RPMI7951 (cell line): ENCODE results near the gene ZNF280B. TPM values are rescaled to one million over a fixed set of nuclear protein-coding genes. Genes with fewer than 3 reads are reported as not detected.
"Not testable (repeated sequence)": the region's sequence is repeated elsewhere in the genome, so short reads cannot be mapped to it uniquely, and the experiment has no call there.

ENCODE experiments used
- DNase-seq: peaks from one replicate; pipeline ENCODE4 v3.0.0-alpha.2; 2012; ENCODE audit warnings: low read depth
- total RNA-seq: library from RNA; depleted of rRNA; stranded (reverse); fragments of >200 nt; shearing (Covaris generic); gene quantifications from 2 replicates; pipeline ENCODE4 v1.2.3, GENCODE V29; 2014

The ZNF280B gene
- total RNA-seq, 1 experiment from 2014 or later = 0.96 TPM

DNA sequence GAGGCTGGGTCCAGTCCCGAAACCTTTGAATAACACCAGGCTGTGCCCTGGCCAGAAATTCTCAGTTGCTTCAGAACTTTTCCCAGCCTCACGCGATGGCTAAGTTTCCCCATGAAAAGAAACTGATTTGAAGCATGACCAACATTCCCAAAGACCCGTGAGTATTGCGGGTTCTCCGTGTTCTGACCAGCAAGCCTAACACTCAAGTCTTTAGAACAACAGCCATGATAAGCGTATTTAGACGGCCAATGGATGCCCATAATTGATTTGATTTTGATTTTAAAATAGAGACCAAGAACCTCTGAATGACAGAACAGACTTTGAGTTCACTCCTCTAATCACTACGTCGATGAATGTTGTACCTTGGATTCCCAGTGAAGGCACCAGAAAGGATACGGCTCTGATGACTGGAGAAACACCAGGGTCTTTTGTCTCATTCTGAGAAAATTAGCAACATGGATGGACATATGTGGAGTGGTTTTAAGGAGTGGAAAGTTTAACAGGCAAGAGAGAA is 43.9 kb downstream of the ZNF280B start:
- no peak for DNase-seq

DNA sequence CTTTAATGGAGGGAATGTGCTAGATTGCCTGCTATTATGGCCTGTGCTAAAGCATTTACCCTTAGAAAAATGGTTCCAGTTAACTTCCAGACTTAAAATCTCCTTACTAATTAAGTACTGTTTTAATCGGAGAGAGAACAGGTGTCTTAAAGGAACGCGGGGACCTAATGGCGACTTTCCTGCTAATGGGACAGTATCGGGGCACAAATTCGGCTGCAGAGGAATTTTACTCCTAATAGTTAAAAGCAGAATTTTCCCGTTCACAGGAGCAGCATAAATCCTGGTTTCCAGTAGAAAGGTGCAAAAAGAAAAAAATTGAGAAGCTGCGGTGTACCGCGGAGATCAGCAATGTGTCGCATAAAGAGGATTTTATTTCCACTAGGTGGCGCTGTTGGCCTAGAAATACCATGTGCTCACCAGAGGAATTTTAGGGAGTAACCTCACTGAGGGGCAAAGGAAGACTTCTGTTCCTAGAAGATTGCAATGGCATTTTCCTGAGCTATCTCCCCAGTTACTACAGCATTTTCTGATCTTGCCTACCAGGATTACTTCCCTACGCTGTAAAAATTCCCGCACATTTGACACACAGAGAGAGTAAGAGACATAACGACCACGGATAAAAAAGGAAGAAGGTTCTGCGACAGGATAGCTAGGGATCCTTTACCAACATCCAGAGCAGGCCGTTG is 44.5 kb downstream of the ZNF280B start:
- peak; percentile 61 for DNase-seq

DNA sequence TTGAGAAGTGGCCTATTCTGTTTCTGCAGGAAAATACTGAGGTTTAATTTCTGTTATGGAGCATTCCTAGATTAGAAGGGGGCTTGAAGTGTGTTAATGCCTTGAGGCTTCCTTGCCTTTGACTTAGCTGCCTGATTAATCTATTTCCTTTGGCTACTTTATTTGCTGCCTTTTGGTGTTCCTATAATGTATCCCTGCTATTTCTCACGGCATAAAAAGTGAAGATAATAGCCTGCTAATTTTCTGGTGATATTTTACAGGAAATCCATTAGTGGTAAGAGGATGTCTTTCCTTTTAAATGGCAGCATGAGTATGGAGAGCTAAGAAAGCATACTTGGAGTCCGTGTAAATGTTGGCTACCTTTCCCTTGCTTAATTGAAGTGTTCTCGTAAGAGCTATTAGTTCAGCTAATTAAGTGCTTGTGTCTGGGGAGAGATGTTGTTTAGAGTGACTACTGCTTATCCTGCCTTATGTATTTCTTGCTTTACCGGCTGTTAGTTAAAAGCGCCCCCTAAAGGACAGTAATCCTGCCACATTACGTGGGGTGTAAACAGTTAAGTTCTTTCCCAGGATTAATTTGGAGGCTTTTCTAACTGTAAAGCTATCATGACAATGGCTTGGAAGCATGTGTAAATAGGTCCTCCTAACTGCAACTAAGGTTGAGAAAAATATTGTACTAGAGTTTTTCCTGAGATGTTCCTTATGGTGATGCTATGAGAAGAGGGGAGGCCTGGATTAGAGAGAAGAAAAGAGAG is 45.6 kb downstream of the ZNF280B start:
- DNase-seq = no peak

DNA sequence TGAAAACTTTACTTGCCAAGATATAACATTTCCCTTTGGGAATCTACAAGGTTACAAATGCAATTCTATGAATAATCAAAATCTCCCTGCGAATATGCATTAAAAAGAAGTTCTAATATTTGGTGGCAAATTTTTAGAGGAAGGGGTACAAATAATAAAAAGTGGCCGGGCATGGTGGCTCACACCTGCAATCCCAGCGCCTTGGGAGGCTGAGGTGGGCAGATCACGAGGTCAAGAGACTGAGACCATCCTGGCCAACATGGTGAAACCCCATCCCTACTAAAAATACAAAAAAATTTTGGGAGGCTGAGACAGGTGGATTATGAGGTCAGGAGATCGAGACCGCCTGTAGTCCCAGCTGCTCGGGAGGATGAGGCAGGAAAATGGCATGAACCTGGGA is 47.0 kb downstream of the ZNF280B start:
- DNase-seq = no peak

DNA sequence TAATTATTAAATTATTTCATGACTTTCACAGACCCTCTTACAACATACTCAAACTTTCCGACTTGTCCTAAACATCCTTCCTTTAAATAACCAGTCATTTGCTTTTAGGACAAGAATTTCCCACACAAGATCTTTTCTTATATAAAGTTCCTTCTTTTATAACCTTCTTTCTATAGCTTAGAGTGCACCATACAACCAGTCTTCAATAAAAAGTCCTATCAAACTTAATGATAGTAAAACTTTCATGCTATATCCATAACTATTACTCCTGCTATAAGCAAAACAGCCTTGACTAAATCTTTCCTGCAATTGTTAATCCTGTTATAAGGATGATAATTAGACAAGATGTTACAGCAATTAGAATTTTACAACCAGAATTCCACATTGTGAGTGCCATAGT is 47.4 kb downstream of the ZNF280B start:
- DNase-seq = no peak

DNA sequence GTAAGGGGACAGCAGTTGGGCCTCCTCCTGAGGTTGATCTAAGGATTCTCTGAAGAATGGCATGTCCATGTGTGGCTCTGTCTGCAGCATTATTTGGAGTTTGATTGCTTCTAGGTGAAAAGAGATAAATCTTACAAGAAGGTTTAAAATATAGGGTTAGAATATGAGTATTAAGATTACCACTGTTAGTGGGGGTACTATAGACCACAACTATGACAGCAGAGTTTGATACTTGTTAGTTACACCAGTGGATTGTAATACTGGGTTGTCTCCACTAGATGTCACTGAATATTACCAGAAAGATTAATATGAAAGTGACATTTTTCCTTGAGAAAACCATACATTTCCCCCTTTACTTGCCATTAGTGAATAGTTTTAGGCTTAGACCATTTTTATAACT is 47.9 kb downstream of the ZNF280B start:
- DNase-seq = no peak

DNA sequence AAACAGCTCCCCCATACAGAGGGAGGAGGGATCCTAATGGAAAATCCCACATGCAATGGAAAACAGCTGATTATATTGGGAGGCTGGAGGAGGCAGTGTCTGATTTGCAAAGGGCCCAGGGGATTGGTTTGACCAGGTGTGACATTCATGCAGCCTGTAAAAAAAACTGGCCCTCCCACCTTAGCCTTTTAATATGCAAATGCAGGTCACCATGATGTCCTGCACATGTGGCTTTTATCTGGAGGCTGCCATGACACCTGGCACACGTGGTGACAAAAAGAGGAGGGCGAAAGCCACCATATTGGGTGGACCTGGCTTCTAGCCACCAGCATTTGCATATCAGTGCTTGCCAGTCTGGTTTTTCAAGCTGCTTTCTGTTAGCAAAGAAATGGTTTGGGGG is 48.5 kb downstream of the ZNF280B start:
- no peak for DNase-seq

DNA sequence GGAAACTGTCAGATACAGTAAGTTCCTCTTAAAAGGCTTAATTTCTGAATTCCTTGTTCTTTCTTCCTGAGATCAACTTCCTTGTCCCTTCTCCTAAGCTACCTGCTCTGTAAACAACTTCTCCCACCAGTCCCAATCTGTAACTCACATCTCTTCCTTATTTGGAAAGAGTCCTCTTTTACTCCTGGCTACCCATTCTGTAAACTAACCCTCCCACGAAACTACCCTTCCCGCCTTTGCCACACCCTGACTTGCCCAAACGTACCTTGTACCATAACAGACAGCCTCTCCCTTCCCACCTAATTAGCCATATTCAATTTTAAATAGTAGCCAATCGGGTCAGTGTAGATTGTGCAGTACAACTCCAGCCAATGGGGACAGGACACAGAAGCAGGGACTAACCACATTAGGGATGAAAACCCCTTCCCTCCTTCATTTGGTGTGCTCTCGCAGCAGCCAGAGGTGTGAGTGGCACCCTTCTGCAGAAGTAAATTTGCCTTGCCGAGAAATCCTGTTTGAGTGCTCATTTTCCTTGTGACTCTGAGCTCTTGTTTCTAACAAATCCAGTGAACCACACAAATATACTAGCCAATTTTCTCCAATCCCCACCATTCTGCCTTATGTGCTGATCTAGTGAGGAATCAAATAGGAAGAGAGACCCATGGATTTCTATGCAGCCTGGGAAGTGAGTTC is 49.5 kb downstream of the ZNF280B start:
- DNase-seq = no peak

DNA sequence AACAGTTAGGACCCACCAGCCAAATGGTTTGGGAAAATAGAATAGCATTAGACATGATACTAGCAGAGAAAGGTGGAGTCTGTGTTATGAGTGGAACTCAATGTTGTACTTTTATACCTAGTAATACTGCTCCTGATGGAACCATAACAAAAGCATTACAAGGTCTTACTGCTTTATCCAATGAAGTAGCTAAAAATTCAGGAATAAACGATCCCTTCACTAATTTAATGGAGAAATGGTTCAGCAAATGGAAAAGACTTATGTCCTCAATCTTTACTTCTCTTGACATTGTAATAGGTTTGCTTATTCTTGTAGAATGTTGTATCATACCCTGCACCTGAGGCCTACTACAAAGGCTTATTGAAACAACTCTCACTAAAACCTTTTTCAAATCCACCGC is 50.2 kb downstream of the ZNF280B start:
- DNase-seq = no peak

DNA sequence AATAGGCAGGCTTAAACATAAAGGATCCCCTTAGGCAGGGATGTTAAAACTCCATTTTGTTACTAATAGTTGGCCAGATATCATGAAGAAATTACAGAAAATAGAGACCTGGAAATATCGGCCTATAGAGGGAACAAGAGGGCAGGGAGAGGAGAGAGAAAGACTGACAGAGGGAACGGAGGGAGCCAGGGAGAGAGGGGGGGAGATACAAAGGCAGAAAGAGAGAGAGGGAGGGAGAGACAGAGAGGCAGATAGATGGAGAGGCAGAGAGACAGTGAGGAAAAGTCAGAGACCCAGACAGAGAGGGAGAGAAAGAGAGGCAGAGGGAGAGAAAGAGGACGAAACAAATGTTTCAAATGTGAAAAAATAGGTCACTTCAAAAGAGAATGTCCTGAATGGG is 53.5 kb downstream of the ZNF280B start:
- DNase-seq = no peak

DNA sequence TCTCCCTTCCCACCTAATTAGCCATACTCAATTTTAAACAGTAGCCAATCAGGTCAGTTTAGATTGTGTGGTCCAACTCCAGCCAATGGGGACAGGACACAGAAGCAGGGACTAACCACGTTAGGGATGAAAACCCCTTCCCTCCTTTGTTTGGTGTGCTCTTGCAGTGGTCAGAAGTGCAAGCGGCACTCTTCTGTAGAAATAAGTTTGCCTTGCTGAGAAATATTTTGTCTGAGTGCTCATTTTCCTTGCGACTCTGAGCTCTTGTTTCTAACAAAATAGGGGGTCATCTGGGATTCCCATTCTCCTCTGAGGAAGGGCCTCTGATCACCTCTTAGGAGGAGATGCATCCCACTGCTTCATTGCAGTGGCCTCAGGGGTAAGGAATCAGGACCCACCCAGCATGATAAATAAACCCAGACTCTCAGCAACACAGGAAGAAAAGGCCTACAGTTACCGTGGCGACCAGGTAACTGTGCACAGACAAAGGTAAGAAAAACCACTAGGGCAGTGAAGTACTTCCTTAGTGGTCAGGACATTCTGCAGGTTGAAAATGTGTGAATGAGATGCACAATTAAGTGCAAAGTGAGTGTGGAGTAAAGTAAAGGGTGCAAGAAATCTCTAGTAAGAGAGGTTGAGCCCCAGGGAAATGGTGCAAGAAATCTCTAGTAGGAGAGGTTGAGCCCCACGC is 55.4 kb downstream of the ZNF280B start:
- no peak for DNase-seq

DNA sequence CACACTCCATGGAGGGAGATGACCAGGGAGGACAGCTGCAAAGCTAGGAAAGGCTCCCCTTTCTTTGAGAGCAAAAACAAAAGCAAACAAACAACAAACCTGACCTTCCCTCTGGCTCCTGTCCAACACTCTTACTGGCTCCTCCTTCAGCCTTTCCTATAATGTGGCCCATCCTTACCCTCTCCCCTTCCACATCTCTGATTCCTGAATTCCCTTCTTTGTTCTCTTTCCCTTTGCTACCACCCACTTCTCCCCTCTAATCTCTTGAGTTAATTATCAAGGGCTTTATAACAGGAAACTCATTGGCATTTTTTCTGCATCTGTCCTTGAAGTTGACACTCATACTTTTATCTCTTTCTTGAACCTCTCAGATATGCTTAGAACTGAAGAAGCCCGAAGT is 56.3 kb downstream of the ZNF280B start:
- no peak for DNase-seq

DNA sequence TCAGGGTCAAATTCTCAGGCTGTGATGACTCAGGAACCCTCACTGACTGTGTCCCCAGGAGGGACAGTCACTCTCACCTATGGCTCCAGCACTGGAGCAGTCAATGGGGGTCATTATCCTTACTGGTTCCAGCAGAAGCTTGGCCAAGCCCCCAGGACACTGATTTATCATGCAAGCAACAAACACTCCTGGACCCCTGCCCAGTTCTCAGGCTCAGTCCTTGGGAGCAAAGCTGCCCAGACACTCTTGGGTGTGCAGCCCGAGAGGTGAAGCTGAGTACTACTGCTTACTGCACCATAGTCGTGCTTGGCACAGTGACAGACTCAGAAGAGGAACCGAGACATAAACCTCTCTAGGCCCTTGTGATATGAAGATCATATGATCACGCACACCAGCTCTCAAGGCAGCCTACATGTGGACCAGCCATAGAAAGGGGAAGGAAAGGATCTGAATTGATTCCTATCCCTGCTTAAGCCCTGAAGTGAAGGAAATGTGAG is 58.2 kb downstream of the ZNF280B start:
- DNase-seq = no peak

DNA sequence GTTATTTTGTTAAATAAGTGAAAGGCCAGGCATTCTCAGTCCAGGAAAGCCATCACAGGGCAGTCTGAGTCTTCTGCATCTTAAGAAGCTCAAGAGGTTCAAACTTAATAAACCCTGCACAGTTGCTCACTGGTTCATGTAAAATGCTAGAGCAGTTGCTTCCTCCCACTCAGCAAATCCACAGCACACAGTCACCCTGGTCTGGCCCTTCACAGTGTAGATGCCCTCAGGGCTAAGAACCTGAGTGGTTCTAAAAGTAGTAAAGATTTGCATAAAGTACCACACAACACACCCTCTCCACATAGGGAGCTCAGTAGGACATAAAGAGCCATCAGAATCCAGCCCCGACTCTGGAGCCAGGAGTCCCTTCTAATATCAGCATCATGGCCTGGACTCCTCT is 58.7 kb downstream of the ZNF280B start:
- peak; percentile 2 for DNase-seq

DNA sequence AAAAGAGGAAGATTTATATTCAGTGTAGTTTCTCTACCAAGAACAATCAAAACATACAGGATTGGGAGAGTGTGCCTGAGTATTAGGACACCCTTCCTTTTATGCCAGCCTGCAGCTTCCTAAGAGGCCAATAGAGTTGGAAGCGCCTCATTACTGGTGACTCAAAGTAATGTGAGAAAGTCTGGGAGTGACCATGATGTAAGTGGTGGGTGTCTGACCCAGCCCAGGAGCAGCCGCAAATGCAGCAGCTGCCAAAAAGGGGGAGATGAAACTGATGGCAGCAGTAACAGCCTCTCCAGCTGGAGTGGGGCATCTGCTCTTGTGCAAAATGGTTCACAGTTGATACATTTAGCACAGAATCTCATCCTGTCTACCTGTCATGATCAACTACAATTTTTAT is 62.0 kb downstream of the ZNF280B start:
- DNase-seq = no peak

DNA sequence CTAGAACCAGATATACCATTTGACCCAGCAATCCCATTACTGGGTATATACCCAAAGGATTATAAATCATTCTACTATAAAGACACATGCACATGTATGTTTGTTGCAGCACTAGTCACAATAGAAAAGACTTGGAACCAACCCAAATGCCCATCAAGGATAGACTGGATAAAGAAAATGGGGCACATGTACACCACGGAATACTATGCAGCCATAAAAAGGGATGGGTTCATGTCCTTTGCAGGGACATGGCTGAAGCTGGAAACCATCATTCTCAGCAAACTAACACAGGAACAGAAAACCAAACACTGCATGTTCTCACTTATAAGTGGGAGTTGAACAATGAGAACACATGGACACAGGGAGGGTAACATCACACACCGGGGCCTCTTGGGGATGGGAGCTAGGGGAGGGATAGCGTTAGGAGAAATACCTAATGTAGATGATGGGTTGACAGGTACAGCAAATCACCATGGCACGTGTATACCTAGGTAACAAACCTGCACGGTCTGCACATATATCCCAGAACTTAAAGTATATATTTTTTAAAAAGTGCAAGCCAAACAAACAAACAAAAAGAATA is 64.4 kb downstream of the ZNF280B start:
- not testable (repeated sequence) for DNase-seq

DNA sequence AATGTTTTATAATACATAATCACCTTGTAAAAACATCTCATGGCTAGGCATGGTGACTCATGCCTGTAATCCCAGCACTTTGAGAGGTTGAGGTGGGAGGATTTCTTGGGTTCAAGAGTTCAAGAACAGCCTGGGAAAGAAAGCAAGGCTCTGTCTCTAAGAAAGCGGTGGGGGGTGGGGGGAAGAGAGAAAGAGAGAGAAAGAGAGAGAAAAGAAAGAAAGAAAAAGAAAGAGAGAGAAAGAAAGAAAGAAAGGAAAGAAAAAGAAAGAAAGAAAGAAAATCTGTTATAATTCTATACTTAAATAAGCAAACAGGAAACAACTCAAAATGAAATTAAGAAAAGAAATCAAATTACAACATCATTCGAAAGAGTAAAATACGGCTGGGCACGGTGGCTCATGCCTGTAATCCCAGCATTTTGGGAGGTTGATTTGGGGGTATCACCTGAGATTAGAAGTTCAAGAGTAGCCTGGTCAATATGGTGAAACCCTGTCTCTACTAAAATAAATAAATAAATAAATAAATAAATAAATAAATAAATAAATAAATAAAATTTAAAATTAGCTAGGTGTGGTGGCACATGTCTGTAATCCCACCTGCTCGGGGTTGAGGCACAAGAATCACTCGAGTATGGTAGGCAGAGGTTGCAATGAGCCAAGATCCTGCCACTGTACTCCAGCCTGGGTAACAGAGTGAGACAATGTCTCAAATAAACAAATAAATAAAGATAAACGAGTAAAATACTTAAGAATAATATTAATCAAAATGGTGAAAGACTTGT is 65.4 kb downstream of the ZNF280B start:
- DNase-seq = no peak

DNA sequence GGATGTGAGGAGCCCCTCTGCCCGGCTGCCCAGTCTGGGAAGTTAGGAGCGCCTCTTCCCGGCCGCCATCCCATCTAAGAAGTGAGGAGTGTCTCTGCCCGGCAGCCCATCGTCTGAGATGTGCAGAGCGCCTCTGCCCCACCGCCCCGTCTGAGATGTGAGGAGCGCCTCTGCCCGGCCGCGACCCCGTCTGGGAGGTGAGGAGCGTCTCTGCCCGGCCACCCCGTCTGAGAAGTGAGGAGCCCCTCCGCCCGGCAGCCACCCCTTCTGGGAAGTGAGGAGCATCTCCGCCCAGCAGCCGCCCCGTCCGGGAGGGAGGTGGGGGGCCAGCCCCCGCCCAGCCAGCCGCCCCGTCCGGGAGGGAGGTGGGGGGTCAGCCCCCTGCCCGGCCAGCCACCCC is 66.9 kb downstream of the ZNF280B start:
- not testable (repeated sequence) for DNase-seq

DNA sequence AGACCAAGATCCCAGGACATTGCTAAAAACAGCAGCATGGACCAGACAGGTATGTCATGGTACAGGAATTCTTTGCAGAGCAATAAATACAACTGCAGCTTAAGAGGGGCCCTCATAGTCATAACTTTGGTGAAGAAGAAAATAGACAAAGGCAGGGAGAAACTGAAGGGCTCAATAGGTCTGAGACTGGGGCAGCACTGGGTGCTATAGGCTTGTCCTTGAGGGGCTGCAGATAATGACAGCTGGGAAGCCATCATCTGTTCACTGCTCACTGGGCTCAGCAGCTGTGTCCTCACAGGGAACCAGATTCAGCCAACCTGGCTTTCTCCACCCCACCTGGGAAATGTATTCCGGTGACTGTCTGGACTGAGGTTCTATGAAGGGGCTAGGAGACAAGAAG is 68.4 kb downstream of the ZNF280B start:
- DNase-seq = no peak
